ENCODE measurements around the gene B4GALT2. TPM values are rescaled to one million over a fixed set of nuclear protein-coding genes. Genes with fewer than 3 reads are reported as not detected.
A peak's percentile ranks its signal among the peaks of the same experiment; 100 is the strongest.

B4GALT2 gene
- total RNA-seq, 1 experiment from 2014 or later: 70.9 TPM

DNA sequence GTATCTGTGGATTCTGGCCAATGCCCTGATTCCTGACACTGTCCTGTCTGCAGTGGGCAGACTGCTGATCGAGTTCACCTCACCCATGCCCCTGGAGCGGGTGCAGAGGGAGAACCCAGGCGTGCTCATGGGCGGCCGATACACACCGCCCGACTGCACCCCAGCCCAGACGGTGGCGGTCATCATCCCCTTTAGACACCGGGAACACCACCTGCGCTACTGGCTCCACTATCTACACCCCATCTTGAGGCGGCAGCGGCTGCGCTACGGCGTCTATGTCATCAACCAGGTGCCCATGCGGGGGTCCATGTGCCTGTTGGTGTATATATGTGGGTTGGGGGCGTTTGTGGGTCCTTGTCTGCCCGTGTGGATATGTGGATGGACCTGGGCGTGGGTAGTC, 2.6 kb downstream of the B4GALT2 start:
- no peak overlapping the region for H4K5ac ChIP-seq (ENCODE audit: insufficient read length, low read depth, low read length)
- H3K4me2 ChIP-seq (ENCODE audit: insufficient read depth, insufficient read length, low read length): no peak overlapping the region
- H3K27me3 ChIP-seq (ENCODE audit: insufficient read depth, low read length): no peaks in the 10 kb centered on the region
- WGBS (ENCODE audit: extremely low coverage, insufficient read length, low lambda C conversion rate): no CpG with 5 or more reads among the region's 20 CpGs
- no peak overlapping the region for H3K56ac ChIP-seq (ENCODE audit: insufficient read length, low read depth, low read length)
- H3K23me2 ChIP-seq (ENCODE audit: insufficient read length, low read depth, low read length, poor library complexity, severe bottlenecking): peaks cover 10% of the 10 kb centered on the region
- H3K4ac ChIP-seq (ENCODE audit: low read depth, low read length): no peak overlapping the region
- H4K20me1 ChIP-seq (ENCODE audit: control insufficient read depth, insufficient read depth, insufficient read length): no peaks in the 10 kb centered on the region
- no peak overlapping the region for H3K14ac ChIP-seq (ENCODE audit: insufficient read depth, low read length)
- H3K9me3 ChIP-seq (ENCODE audit: control insufficient read depth, low read depth, low read length): no peaks in the 10 kb centered on the region
- H3K9ac ChIP-seq (ENCODE audit: extremely low read depth, insufficient read length, low read length): no peak overlapping the region
- H2AFZ ChIP-seq (ENCODE audit: low read length): no peak overlapping the region
- no peak overlapping the region for H3K27ac Mint-ChIP-seq
- H3K4me3 Mint-ChIP-seq: peak overlapping the region in 1 of 2 experiments; percentile 17; a peak in 2 of 5 replicates
- no peaks in the 10 kb centered on the region; a peak in 1 of 5 replicates for H3K9me3 Mint-ChIP-seq
- TF ChIP-seq, protein P1, sequence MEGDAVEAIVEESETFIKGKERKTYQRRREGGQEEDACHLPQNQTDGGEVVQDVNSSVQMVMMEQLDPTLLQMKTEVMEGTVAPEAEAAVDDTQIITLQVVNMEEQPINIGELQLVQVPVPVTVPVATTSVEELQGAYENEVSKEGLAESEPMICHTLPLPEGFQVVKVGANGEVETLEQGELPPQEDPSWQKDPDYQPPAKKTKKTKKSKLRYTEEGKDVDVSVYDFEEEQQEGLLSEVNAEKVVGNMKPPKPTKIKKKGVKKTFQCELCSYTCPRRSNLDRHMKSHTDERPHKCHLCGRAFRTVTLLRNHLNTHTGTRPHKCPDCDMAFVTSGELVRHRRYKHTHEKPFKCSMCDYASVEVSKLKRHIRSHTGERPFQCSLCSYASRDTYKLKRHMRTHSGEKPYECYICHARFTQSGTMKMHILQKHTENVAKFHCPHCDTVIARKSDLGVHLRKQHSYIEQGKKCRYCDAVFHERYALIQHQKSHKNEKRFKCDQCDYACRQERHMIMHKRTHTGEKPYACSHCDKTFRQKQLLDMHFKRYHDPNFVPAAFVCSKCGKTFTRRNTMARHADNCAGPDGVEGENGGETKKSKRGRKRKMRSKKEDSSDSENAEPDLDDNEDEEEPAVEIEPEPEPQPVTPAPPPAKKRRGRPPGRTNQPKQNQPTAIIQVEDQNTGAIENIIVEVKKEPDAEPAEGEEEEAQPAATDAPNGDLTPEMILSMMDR (conservative IDR thresholded peaks at IDR 0.05): no peak
- H3K23ac ChIP-seq (ENCODE audit: insufficient read length, low read depth, low read length): no peak overlapping the region
- H2BK120ac ChIP-seq (ENCODE audit: low read depth, low read length, poor library complexity, severe bottlenecking): no peak overlapping the region
- peaks cover 27 to 63% (median 62%) of the 10 kb centered on the region in 3 experiments; a peak in 6 of 7 replicates for H3K36me3 Mint-ChIP-seq (ENCODE audit: insufficient read depth in 1 of 3, low read depth in 3 of 3)
- no peaks in the 10 kb centered on the region for H3K79me1 ChIP-seq (ENCODE audit: insufficient read depth, low read depth, low read length, poor library complexity, severe bottlenecking)
- H4K8ac ChIP-seq (replicated peaks; ENCODE audit: insufficient read length, low read depth, low read length): no peak overlapping the region
- no peak overlapping the region for H3T11ph ChIP-seq (ENCODE audit: low read length)
- no peak overlapping the region for H3K27ac ChIP-seq (ENCODE audit: insufficient read length, low read depth, low read length)
- no peak overlapping the region for H2BK12ac ChIP-seq (ENCODE audit: insufficient read length, low read depth, low read length)
- no peak overlapping the region for H2BK20ac ChIP-seq (ENCODE audit: low read depth, low read length, poor library complexity, severe bottlenecking)
- H2BK5ac ChIP-seq (ENCODE audit: insufficient read length, low read length): no peak overlapping the region
- peaks cover 3% of the 10 kb centered on the region; the same call in 1 of the 2 replicates for H3K4me1 ChIP-seq (ENCODE audit: insufficient read depth, low read length)
- no peaks in the 10 kb centered on the region; the same call in 1 of the 2 replicates for H3K79me2 ChIP-seq (ENCODE audit: insufficient read depth, low read length)
- H3K4me1 Mint-ChIP-seq: peaks cover 20 to 24% of the 10 kb centered on the region in 2 experiments
- DNase-seq: no peak
- H2BK15ac ChIP-seq (ENCODE audit: low read depth, low read length): no peak overlapping the region
- H3K18ac ChIP-seq (ENCODE audit: insufficient read length, low read depth, low read length): no peak overlapping the region
- no peak overlapping the region for H2AK5ac ChIP-seq (ENCODE audit: insufficient read length, low read length)
- H4K91ac ChIP-seq (ENCODE audit: insufficient read length, low read depth, low read length): no peak overlapping the region
- no peaks in the 10 kb centered on the region for H3K27me3 Mint-ChIP-seq (ENCODE audit: low read depth)
